Measurements from ENCODE around the gene SKI. TPM values are rescaled to one million over a fixed set of nuclear protein-coding genes. Genes with fewer than 3 reads are reported as not detected.

Gene SKI
- total RNA-seq, 1 donor from 2014 or later = 66.2 TPM

DNA sequence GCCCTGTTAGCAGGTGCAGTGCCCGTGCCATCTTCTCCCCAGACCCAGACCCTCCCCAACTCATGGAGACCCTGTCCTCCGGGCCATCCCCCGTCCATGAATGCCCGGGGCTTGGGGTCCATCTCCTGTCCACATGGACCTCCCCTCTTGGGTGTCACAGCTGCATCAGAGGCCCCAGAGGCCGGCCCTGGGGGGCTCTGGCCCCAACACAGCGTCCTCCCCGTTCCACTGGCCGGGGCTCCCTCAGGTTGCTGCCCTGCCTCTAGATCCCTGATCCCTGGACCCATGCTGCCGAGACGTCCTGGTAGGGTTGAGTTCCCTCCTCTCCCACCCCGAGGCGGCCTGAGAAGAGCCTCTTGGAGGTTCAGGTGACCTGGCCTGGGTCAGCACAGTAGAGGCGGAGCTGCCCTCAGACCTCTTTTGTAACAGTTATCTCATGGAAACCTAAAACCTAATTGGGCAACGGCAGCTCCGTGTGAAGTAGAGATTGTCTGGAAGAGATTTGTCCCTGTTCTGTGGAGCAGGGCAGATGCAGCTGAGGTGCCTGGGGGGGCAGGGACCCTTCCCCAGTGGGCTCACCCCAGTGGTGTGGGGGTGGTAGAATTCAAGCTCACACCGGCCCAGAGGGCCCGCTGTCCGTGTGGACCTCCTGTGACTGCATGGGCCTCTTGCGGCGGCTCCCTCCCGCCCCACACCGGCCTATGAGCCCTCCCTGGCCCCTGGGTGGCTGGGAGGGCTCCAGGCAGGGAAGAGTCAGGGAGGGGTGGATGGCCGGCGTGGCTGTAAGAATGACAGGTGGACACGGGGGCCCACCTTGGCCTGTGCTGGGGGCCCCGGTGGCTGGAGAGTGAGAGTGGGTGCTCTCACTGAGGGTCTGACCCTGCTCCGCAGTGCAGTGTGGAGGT is 56.1 kb downstream of the SKI start:
- Mint-ChIP-seq H3K36me3 (ENCODE audit: low read depth, unreplicated experiment) (peaks cover 8% of the 10 kb centered on the region), H3K4me3 (ENCODE audit: unreplicated experiment) (no peak overlapping the region), H3K4me1 (ENCODE audit: low read depth, unreplicated experiment) (peaks cover 9% of the 10 kb centered on the region), H3K27ac (ENCODE audit: unreplicated experiment) (no peak overlapping the region), H3K9me3 (ENCODE audit: unreplicated experiment) (no peaks in the 10 kb centered on the region), H3K27me3 (ENCODE audit: low read depth, unreplicated experiment) (no peaks in the 10 kb centered on the region)
- Histone ChIP-seq H3K36me3 (ENCODE audit: insufficient read depth, low read length) (no peaks in the 10 kb centered on the region), H3K27me3 (ENCODE audit: insufficient read depth, low read length) (no peaks in the 10 kb centered on the region), H3K9ac (ENCODE audit: low read length) (no peak overlapping the region), H3K9me3 (ENCODE audit: insufficient read depth, low read depth, low read length) (no peaks in the 10 kb centered on the region), H3K79me2 (ENCODE audit: insufficient read depth, low read length) (peaks cover 80% of the 10 kb centered on the region), H3K4me2 (ENCODE audit: low read length) (no peak overlapping the region), H2AFZ (ENCODE audit: low read depth, low read length) (no peak overlapping the region), H3K4me3 (ENCODE audit: insufficient read depth, low read depth, low read length) (no peak overlapping the region), H3K27ac (ENCODE audit: low read depth, low read length) (no peak overlapping the region), H3K4me1 (ENCODE audit: insufficient read depth, low read length) (peaks cover 13% of the 10 kb centered on the region), H4K20me1 (ENCODE audit: insufficient read depth, low read length) (peaks cover 51% of the 10 kb centered on the region)
- no peak for DNase-seq (ENCODE audit: low read depth)
- TF ChIP-seq, protein P1, sequence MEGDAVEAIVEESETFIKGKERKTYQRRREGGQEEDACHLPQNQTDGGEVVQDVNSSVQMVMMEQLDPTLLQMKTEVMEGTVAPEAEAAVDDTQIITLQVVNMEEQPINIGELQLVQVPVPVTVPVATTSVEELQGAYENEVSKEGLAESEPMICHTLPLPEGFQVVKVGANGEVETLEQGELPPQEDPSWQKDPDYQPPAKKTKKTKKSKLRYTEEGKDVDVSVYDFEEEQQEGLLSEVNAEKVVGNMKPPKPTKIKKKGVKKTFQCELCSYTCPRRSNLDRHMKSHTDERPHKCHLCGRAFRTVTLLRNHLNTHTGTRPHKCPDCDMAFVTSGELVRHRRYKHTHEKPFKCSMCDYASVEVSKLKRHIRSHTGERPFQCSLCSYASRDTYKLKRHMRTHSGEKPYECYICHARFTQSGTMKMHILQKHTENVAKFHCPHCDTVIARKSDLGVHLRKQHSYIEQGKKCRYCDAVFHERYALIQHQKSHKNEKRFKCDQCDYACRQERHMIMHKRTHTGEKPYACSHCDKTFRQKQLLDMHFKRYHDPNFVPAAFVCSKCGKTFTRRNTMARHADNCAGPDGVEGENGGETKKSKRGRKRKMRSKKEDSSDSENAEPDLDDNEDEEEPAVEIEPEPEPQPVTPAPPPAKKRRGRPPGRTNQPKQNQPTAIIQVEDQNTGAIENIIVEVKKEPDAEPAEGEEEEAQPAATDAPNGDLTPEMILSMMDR (IDR thresholded peaks at IDR 0.05; ENCODE audit: insufficient read depth, low read depth, low read length) = no peak
- TF ChIP-seq EZH2 (IDR thresholded peaks at IDR 0.05; ENCODE audit: insufficient read depth, low read length) = no peak
- no peak for FAIRE-seq

DNA sequence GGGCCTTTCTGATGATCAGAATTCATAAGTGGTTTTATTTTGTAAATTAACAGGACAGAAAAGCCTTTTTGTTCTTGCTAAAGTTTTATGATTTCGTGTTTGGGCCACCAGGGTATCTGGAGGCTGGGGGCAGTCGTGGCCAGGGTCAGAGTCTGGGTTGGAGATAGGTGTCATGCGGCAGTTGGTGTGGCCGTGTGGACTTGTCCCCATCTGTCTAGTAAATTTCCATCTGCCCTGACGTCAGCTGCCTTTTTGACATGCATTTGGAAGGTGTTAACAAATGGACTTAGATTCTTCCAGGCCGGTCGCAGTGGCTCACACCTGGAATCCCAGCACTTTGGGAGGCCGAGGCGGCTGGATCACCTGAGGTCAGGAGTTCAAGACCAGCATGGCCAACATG is 56.8 kb downstream of the SKI start:
- H3K4me3 ChIP-seq (ENCODE audit: insufficient read depth, low read depth, low read length) = no peak overlapping the region
- H3K27me3 ChIP-seq (ENCODE audit: insufficient read depth, low read length) = no peaks in the 10 kb centered on the region
- Mint-ChIP-seq H3K9me3 (ENCODE audit: unreplicated experiment) (no peaks in the 10 kb centered on the region), H3K27ac (ENCODE audit: unreplicated experiment) (no peak overlapping the region), H3K4me3 (ENCODE audit: unreplicated experiment) (no peak overlapping the region), H3K36me3 (ENCODE audit: low read depth, unreplicated experiment) (peaks cover 7% of the 10 kb centered on the region), H3K27me3 (ENCODE audit: low read depth, unreplicated experiment) (no peaks in the 10 kb centered on the region), H3K4me1 (ENCODE audit: low read depth, unreplicated experiment) (peaks cover 4% of the 10 kb centered on the region)
- H2AFZ ChIP-seq (ENCODE audit: low read depth, low read length) = no peak overlapping the region
- no peaks in the 10 kb centered on the region for H3K9me3 ChIP-seq (ENCODE audit: insufficient read depth, low read depth, low read length)
- TF ChIP-seq, protein P1 (IDR thresholded peaks at IDR 0.05; ENCODE audit: insufficient read depth, low read depth, low read length) = no peak
- H3K4me2 ChIP-seq (ENCODE audit: low read length) = no peak overlapping the region
- FAIRE-seq = no peak
- peaks cover 11% of the 10 kb centered on the region for H3K4me1 ChIP-seq (ENCODE audit: insufficient read depth, low read length)
- H3K27ac ChIP-seq (ENCODE audit: low read depth, low read length) = no peak overlapping the region
- no peaks in the 10 kb centered on the region for H3K36me3 ChIP-seq (ENCODE audit: insufficient read depth, low read length)
- H4K20me1 ChIP-seq (ENCODE audit: insufficient read depth, low read length) = peaks cover 56% of the 10 kb centered on the region
- no peak for DNase-seq (ENCODE audit: low read depth)
- H3K9ac ChIP-seq (ENCODE audit: low read length) = no peak overlapping the region
- H3K79me2 ChIP-seq (ENCODE audit: insufficient read depth, low read length) = peaks cover 79% of the 10 kb centered on the region

DNA sequence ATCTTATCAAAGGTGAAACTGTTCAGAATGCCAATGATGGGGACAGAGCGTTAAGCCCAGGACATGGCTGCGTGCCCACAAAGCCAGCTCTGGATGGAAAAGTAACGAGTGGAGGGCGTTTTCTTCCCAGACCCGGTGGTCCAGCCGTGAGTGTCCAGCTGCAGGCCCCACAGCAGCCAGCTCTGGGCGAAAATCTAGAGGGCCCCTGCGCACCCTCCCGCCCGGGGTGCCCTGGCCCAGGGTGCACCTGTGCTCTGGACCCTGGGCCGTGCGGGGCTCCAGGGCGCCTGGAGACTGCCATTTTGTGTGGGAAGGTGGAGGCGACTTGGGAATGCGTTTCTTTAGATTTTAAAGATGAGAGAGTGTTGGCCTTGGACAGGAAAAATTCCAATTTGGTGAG is 58.8 kb downstream of the SKI start:
- Mint-ChIP-seq H3K27me3 (ENCODE audit: low read depth, unreplicated experiment) (no peaks in the 10 kb centered on the region), H3K4me3 (ENCODE audit: unreplicated experiment) (no peak overlapping the region), H3K36me3 (ENCODE audit: low read depth, unreplicated experiment) (peaks cover 4% of the 10 kb centered on the region), H3K4me1 (ENCODE audit: low read depth, unreplicated experiment) (peaks cover 14% of the 10 kb centered on the region), H3K27ac (ENCODE audit: unreplicated experiment) (no peak overlapping the region), H3K9me3 (ENCODE audit: unreplicated experiment) (no peaks in the 10 kb centered on the region)
- FAIRE-seq (no peak), DNase-seq (ENCODE audit: low read depth) (no peak)
- Histone ChIP-seq H4K20me1 (ENCODE audit: insufficient read depth, low read length) (peaks cover 64% of the 10 kb centered on the region), H2AFZ (ENCODE audit: low read depth, low read length) (no peak overlapping the region), H3K36me3 (ENCODE audit: insufficient read depth, low read length) (no peaks in the 10 kb centered on the region), H3K4me3 (ENCODE audit: insufficient read depth, low read depth, low read length) (no peak overlapping the region), H3K79me2 (ENCODE audit: insufficient read depth, low read length) (peaks cover 88% of the 10 kb centered on the region), H3K9me3 (ENCODE audit: insufficient read depth, low read depth, low read length) (no peaks in the 10 kb centered on the region), H3K27me3 (ENCODE audit: insufficient read depth, low read length) (no peaks in the 10 kb centered on the region), H3K4me1 (ENCODE audit: insufficient read depth, low read length) (peaks cover 28% of the 10 kb centered on the region), H3K4me2 (ENCODE audit: low read length) (no peak overlapping the region), H3K27ac (ENCODE audit: low read depth, low read length) (no peak overlapping the region), H3K9ac (ENCODE audit: low read length) (no peak overlapping the region)
- TF ChIP-seq EZH2 (IDR thresholded peaks at IDR 0.05; ENCODE audit: insufficient read depth, low read length) = no peak
- TF ChIP-seq, protein P1 (IDR thresholded peaks at IDR 0.05; ENCODE audit: insufficient read depth, low read depth, low read length) = no peak

All from astrocyte (in vitro differentiated cells and primary cell).